ENCODE data around the gene PDE6B.
"Not testable (repeated sequence)": the region's sequence is repeated elsewhere in the genome, so short reads cannot be mapped to it uniquely, and the experiment has no call there.

Gene PDE6B

DNA sequence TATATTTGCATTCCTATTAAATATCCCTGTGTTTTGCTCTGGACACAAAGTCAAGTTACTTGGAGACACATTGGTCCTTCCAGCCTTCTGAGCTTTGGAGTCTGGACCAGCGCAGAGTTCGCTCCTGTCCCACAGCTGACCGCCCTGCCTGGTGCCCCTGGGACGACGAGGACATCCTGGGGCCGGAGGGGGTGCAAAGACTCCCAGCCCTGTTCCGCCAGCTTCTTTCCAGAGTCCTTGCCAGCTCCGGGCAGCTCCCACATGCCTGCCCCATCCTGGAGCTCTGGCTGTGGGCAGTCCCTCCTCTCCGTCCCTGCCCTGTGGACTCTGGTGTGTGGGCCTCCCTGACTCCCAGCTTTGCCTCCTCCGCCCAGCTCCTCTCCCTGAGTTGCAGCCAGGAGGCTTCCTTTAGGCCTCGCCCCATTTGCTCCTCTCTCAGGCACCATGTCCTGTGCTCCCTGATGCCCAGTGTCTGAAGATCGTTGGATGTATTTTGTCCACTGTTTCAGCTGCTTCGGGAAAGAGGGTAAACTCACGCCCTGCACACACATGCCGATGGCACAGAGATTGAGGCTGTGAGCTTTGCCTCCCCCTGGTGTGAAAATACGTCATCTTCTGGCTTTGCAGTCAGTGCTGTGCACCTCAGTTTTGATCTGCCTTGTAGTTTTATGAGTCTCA lies 75.4 kb downstream of the PDE6B start:
- no peak for TF ChIP-seq GATA1 (IDR thresholded peaks at IDR 0.05; ENCODE audit: low read depth, low read length)
- no peak for TF ChIP-seq POLR2A (IDR thresholded peaks at IDR 0.05; ENCODE audit: low read length)
- no peak for DNase-seq

DNA sequence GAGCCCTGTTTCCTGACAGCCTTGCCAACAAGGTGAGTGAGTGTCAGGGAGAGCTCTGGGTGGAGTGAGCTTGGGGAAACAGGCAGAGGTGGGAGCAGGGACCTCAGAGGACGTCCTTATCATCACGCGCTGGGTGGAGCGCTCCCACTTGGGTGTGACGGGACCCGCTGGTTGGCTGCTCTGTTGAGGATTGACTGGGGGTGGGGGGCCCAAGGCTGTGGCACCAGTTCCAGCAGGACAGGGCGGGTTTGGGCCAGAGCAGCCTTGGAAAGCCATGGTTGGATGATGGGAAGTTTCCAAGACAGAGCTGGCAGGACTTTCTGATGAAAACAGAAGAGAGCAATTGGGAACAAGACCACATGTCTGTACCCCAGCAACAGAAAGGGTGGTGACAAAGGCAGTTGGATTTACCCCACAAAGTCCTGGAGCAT lies 77.3 kb downstream of the PDE6B start:
- TF ChIP-seq GATA1 (IDR thresholded peaks at IDR 0.05; ENCODE audit: low read depth, low read length) (no peak), POLR2A (IDR thresholded peaks at IDR 0.05; ENCODE audit: low read length) (no peak)
- peak; percentile 49 to 60 for DNase-seq

DNA sequence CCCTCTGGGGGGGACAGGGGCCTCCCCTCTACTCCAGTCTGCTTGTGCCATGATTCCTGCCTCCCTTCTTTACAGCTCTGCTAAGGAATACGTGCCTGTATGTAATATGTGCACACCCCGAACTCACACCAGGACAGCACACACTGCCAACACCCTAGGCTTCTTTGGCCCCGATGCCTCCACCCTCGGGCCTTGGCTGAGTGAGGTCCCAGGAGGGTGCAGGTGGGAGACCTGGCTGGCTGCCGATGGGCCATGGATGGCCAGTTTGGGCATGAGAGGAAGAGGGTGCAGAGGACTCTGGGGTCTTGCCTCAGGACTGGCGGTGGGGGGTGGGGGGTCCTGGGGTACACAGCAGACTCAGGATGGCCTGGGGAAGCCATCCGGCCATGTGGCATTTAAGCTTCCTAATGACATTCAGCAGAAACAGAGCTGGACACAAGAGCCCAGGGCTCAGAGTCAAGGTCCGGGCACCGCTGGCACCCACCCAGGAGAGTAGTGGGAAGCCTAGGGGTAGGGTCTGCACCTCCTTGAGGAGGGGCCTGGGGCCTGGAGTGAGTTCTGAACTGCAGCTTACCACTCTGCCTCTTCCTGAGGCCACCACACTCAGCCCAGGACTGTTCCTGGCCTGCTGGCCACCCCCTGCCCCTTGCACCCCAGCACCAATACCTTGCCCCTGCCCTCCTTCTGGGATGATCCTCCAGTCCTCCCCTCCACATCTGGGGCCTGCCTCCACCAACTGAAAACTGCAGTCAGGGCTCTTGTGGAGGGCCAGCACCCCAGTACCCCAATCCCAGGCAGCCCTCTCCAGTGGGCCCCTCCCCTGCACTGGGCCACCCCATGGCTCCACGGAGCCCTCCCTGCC lies 78.2 kb downstream of the PDE6B start:
- no peak for DNase-seq
- no peak for TF ChIP-seq POLR2A (IDR thresholded peaks at IDR 0.05; ENCODE audit: low read length)
- TF ChIP-seq GATA1 (IDR thresholded peaks at IDR 0.05; ENCODE audit: low read depth, low read length) = no peak

DNA sequence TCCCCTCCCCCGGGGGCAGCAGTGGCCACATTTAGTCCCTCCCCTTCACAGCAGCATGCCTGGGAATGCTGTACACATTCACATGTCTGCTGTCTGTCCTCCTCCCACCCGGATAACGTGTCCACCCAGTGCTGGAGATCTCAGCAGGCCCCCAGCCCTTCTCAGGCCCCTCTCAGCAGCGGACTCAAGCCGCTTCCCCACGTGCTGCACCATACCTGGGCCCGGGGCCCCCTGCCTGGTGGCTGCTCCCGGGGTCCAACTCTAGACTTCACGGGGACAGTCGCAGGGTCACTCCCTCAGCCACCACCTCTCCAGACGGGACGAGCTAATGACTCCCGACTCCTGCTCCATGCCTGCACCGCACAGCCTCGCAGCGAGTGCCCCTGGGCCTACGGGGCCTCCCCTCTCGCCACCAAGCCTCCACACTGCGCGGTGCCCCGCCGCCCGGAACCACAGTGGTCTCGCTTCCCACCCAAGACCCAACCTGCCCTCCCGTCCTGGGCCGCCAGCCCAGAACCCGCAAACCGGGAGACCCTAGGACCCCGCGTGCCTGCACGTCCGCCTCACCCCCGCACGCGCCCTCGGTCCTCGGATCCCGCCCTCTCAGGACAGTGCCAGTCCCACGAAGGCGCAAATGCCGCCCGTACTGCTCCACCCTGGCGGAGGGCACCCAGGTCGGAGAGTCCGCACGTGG lies 79.0 kb downstream of the PDE6B start:
- no peak for TF ChIP-seq GATA1 (IDR thresholded peaks at IDR 0.05; ENCODE audit: low read depth, low read length)
- no peak for TF ChIP-seq POLR2A (IDR thresholded peaks at IDR 0.05; ENCODE audit: low read length)
- DNase-seq = no peak

DNA sequence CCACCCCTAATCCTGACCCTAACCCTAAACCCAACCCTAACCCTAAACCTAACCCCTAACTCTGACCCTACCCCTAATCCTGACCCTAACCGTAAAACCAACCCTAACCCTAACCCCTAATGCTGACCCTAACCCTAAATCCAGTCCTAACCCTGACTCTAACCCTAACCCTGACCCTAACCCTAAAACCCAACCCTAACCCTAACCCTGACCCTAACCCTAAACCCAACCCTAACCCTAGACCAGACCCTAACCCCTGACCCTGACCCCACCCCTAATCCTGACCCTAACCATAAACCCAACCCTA lies 79.6 kb downstream of the PDE6B start:
- no peak for DNase-seq
- TF ChIP-seq GATA1 (IDR thresholded peaks at IDR 0.05; ENCODE audit: low read depth, low read length) (no peak), POLR2A (IDR thresholded peaks at IDR 0.05; ENCODE audit: low read length) (no peak)

DNA sequence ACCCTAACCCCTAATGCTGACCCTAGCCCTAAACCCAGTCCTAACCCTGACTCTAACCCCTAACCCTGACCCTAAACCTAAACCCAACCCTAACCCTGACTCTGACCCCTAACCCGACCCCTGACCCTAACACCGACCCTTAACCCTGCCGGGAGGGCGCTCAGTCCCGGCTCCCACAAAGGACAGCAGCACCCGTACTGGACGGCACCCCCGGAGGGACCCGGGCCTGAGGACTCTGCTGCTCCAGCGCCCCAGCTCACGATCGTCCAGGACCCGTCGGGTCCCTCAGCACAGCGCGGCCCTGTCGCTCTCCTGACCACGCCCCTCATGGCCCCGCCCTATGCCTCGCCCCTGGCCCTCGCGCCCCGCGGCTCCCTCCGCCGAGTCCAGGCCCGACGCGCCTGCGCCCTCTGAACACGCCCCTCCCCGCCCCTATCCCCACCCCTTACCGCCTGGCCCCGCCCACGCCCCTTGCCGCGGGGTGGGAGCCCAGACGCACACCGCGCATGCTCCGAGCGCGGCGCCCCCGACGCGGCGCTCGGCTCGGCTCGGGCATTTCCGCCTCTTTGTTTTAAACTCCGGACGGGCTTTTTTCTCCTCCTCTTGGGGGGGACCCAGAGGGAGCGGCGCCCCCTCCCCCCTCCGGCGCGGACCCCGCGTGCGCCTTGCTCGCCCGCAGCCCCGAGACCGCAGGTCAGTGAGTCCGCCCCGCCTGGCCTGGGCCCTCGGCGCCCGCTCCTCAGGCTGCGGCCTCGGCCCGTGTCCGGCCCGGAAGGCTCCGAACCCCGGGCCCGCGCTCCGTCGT lies 80.1 kb downstream of the PDE6B start, which contains the start of gene PCGF3:
Gene PCGF3, plus strand, starts transcription at position 555 of the 805 bp plus-strand sequence. CDS start 27,849 bp downstream, outside the sequence.
- TF ChIP-seq POLR2A (IDR thresholded peaks at IDR 0.05; ENCODE audit: low read length) (peak; percentile 41), GATA1 (IDR thresholded peaks at IDR 0.05; ENCODE audit: low read depth, low read length) (no peak)

DNA sequence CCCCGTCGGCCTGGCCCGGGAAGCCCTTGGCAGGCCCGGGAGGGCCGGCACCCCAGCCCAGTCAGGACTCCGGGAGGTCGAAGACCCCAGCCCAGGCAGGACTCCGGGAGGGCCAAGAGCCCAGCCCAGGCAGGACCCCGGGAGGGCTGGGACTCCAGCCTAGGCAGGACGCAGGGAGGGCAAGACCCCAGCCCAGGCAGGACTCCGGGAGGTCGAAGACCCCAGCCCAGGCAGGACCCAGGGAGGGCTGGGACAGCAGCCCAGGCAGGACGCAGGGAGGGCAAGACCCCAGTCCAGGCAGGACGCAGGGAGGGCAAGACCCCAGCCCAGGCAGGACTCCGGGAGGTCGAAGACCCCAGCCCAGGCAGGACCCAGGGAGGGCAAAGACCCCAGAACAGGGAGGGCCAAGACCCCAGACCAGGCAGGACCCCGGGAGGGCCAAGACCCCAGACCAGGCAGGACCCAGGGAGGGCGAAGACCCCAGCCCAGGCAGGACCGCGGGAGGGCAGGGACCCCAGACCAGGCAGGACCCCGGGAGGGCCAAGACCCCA lies 80.8 kb downstream of the PDE6B start:
- DNase-seq = not testable (repeated sequence)

More for the DNA sequence above, 80.1 kb downstream of the PDE6B start, which contains the start of gene PCGF3:
- DNase-seq = peak; percentile 96 to 97

DNA sequence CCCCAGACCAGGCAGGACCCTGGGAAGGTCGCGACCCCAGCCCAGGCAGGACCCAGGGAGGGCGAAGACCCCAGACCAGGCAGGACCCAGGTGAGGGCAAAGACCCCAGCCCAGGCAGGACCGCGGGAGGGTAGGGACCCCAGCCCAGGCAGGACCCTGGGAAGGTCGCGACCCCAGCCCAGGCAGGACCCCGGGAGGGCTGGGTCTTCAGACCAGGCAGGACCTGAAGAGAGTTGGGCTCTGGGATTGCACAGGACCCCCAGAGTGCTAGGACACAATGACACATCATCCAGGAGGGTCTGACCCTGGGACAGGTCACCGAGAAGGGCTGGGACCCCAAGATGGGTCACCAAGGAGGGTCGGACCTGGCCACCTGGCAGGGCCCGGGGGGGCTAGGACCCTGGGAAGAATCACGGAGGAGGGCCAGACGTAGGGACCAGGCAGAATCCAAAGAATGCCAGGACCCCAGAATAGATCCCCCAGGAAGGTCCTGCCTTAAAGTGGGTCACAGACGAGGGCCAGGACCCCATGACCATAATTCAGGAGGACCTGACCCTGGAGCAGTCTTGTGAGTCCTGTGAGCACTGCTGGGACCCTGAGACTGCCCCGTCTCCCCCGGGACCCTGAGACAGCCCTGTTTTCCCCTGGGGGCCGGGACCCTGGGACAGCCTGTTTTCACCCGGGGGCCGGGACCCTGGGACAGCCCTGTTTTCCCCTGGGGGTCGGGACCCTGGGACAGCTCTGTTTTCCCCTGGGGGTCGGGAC lies 81.6 kb downstream of the PDE6B start:
- DNase-seq = no peak
- TF ChIP-seq GATA1 (IDR thresholded peaks at IDR 0.05; ENCODE audit: low read depth, low read length) = no peak
- no peak for TF ChIP-seq POLR2A (IDR thresholded peaks at IDR 0.05; ENCODE audit: low read length)

DNA sequence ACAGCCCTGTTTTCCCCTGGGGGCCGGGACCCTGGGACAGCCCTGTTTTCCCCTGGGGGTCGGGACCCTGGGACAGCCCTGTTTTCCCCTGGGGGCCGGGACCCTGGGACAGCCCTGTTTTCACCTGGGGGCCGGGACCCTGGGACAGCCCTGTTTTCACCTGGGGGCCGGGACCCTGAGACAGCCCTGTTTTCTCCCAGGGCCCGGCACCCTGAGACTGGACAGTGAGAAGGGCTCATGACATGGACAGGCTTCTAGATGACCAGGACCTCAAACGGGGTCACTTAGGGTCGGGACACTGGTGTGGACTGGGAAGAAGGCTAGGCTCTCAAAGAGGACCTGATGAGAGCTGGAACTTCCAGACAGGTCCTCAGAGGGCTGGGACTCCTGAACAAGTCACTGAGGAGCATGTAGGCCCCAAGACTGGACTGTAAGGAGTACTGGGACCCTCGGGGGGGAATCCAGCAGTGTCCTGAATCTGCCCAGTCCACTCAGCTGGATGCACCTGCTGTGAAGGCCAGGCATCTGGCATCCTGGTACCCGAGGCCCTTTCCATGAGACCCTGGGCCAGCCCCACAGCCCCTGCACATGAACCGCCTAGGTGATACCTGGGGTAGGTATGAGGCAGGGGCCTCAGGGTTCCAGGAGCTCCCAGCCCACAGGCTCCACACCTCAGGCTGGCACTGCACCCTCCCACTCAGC lies 82.7 kb downstream of the PDE6B start:
- TF ChIP-seq POLR2A (IDR thresholded peaks at IDR 0.05; ENCODE audit: low read length) (no peak), GATA1 (IDR thresholded peaks at IDR 0.05; ENCODE audit: low read depth, low read length) (no peak)
- no peak for DNase-seq

DNA sequence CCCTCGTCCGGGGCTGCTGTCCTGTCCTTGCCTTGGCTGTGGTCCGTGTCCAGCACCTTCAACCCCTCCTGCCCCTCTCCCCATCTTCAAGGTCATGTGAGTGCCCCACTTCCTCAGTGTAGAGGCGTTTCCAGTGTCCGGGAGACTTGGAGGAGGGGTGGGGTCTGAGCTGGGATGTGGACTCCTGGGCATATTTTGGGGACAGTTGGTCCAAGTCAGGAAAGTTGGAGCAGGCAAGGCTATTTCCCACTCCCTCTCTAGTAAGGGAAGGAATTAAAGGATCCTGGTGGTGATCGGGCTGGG lies 83.2 kb downstream of the PDE6B start:
- TF ChIP-seq POLR2A (IDR thresholded peaks at IDR 0.05; ENCODE audit: low read length) (no peak), GATA1 (IDR thresholded peaks at IDR 0.05; ENCODE audit: low read depth, low read length) (no peak)
- no peak for DNase-seq

DNA sequence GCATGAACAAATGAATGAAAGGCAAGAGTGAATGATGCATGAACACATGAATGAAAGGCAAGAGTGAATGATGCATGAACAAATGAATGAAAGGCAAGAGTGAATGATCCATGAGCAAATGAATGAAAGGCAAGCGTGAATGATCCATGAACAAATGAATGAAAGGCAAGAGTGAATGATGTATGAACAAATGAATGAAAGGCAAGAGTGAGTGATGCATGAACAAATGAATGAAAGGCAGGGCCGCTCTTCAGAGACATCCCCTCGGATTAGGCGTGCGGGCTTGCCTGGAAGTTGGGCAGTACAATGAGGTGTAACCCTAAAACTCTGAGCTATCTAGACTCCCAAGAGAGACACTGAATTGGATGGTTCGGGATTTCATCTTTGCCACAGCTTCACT lies 84.0 kb downstream of the PDE6B start:
- DNase-seq = no peak
- TF ChIP-seq POLR2A (IDR thresholded peaks at IDR 0.05; ENCODE audit: low read length) (no peak), GATA1 (IDR thresholded peaks at IDR 0.05; ENCODE audit: low read depth, low read length) (no peak)

DNA sequence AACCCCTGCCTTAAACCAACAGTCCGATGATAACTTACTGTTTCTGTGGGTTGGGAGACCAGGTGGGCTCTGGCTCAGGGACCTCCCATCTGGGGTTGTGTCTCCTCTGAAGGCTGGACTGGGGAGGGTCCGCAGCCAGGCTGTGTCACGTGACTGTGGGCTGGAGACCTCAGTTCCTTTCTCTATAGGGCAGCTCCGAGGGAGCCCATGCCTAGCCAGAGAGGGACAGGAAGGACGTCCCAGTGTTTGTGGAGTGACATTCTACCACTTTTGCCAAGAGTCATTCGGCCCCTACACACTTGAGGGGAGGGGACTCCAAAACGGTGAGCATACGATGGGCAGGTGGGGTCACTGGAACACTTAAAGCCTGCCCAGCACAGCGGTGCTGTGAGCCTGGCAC lies 84.7 kb downstream of the PDE6B start:
- DNase-seq = no peak
- TF ChIP-seq GATA1 (IDR thresholded peaks at IDR 0.05; ENCODE audit: low read depth, low read length) (no peak), POLR2A (IDR thresholded peaks at IDR 0.05; ENCODE audit: low read length) (no peak)

Data from erythroblast (primary cell).